ENCODE results near the gene PTCH1.

Gene PTCH1

GRCh38 chr9:95459178-95459577, 57.6 kb downstream of the PTCH1 start:
- Mint-ChIP-seq H3K4me3 (no peak overlapping the region), H3K27ac (no peak overlapping the region), H3K9me3 (no peaks in the 10 kb centered on the region), H3K4me1 (peaks cover 79% of the 10 kb centered on the region), H3K36me3 (ENCODE audit: low read depth) (peaks cover 77% of the 10 kb centered on the region), H3K27me3 (ENCODE audit: low read depth, poor library complexity) (no peaks in the 10 kb centered on the region)
- DNase-seq, result no peak
- no peak for TF ChIP-seq CTCF (IDR thresholded peaks at IDR 0.05)

- no peak for TF ChIP-seq CTCF (IDR thresholded peaks at IDR 0.05)
- H3K4me3 Mint-ChIP-seq, result no peak overlapping the region
- no peaks in the 10 kb centered on the region for H3K9me3 Mint-ChIP-seq
- no peak overlapping the region for H3K27ac Mint-ChIP-seq
- H3K27me3 Mint-ChIP-seq (ENCODE audit: low read depth, poor library complexity), result no peaks in the 10 kb centered on the region
- no peak for DNase-seq
- peaks cover 82% of the 10 kb centered on the region for H3K36me3 Mint-ChIP-seq (ENCODE audit: low read depth)
- peaks cover 77% of the 10 kb centered on the region for H3K4me1 Mint-ChIP-seq
Observed at GRCh38 chr9:95458666-95459065, 58.1 kb downstream of the PTCH1 start.

- Mint-ChIP-seq H3K36me3 (ENCODE audit: low read depth) (peaks cover 91% of the 10 kb centered on the region), H3K4me1 (peaks cover 70% of the 10 kb centered on the region)
Observed at GRCh38 chr9:95457769-95458168, 59.0 kb downstream of the PTCH1 start.

GRCh38 chr9:95455714-95456113, 61.1 kb downstream of the PTCH1 start:
- no peaks in the 10 kb centered on the region for H3K27me3 Mint-ChIP-seq (ENCODE audit: low read depth, poor library complexity)
- H3K4me1 Mint-ChIP-seq, result peaks cover 61% of the 10 kb centered on the region
- TF ChIP-seq CTCF (IDR thresholded peaks at IDR 0.05), result no peak
- H3K4me3 Mint-ChIP-seq, result no peak overlapping the region
- no peaks in the 10 kb centered on the region for H3K9me3 Mint-ChIP-seq
- peak overlapping the region; percentile 24 for H3K27ac Mint-ChIP-seq
- no peak for DNase-seq
- H3K36me3 Mint-ChIP-seq (ENCODE audit: low read depth), result peaks cover 88% of the 10 kb centered on the region

More at GRCh38 chr9:95457769-95458168, 59.0 kb downstream of the PTCH1 start:
- no peak for TF ChIP-seq CTCF (IDR thresholded peaks at IDR 0.05)
- no peaks in the 10 kb centered on the region for H3K27me3 Mint-ChIP-seq (ENCODE audit: low read depth, poor library complexity)
- no peak for DNase-seq
- no peak overlapping the region for H3K27ac Mint-ChIP-seq
- H3K4me3 Mint-ChIP-seq, result no peak overlapping the region
- no peaks in the 10 kb centered on the region for H3K9me3 Mint-ChIP-seq

- H3K27ac Mint-ChIP-seq, result no peak overlapping the region
- peaks cover 63% of the 10 kb centered on the region for H3K4me1 Mint-ChIP-seq
- no peaks in the 10 kb centered on the region for H3K27me3 Mint-ChIP-seq (ENCODE audit: low read depth, poor library complexity)
- TF ChIP-seq CTCF (IDR thresholded peaks at IDR 0.05), result no peak
- H3K4me3 Mint-ChIP-seq, result no peak overlapping the region
- DNase-seq, result no peak
- no peaks in the 10 kb centered on the region for H3K9me3 Mint-ChIP-seq
- peaks cover 78% of the 10 kb centered on the region for H3K36me3 Mint-ChIP-seq (ENCODE audit: low read depth)
Observed at GRCh38 chr9:95452176-95452575, 64.6 kb downstream of the PTCH1 start.

- no peak for DNase-seq
- TF ChIP-seq CTCF (IDR thresholded peaks at IDR 0.05), result no peak
- H3K4me3 Mint-ChIP-seq, result no peak overlapping the region
- no peaks in the 10 kb centered on the region for H3K9me3 Mint-ChIP-seq
- H3K36me3 Mint-ChIP-seq (ENCODE audit: low read depth), result peaks cover 76% of the 10 kb centered on the region
- no peaks in the 10 kb centered on the region for H3K27me3 Mint-ChIP-seq (ENCODE audit: low read depth, poor library complexity)
- H3K4me1 Mint-ChIP-seq, result peaks cover 64% of the 10 kb centered on the region
- no peak overlapping the region for H3K27ac Mint-ChIP-seq
Observed at GRCh38 chr9:95451065-95451426, 65.7 kb downstream of the PTCH1 start.

Measured in nephron progenitor cell (in vitro differentiated cells).